AG09309 (cell line): ENCODE measurements around the gene ZNF784.

ENCODE experiments used
- DNase-seq: peaks from one replicate; pipeline ENCODE4 v3.0.0-alpha.2; 2010; ENCODE audit warnings: low read depth
- H3K4me3 ChIP-seq: 2 replicates; pipeline ENCODE4 v1.5.1; 2011; ENCODE audit warnings: mild to moderate bottlenecking, low read depth, low read length, moderate library complexity; ENCODE audit not compliant: control insufficient read depth
- CTCF ChIP-seq: IDR thresholded peaks from 2 replicates; pipeline ENCODE4 v1.5.1; 2011; ENCODE audit warnings: mild to moderate bottlenecking, low read depth, low read length, inconsistent platforms; ENCODE audit not compliant: insufficient read depth, control insufficient read depth; ENCODE audit errors: missing control alignments

The ZNF784 gene

GRCh38 chr19:55643003-55643886 is 18.9 kb upstream of the ZNF784 start, which contains the start of gene ZNF581:
TSS of gene ZNF581 (plus strand) at chr19:55643649. CDS start at chr19:55644572, 923 bp downstream.
- no peak for DNase-seq
- peak within 1 kb of the TSS; percentile 78 for H3K4me3 ChIP-seq
- no peak for TF ChIP-seq CTCF

GRCh38 chr19:55642153-55643002 is 18.0 kb upstream of the ZNF784 start:
- TF ChIP-seq CTCF = no peak
- peak overlapping the region; percentile 78 for H3K4me3 ChIP-seq
- no peak for DNase-seq

GRCh38 chr19:55641426-55642152 is 17.2 kb upstream of the ZNF784 start:
- no peak for DNase-seq
- no peak for TF ChIP-seq CTCF
- peak overlapping the region; percentile 73 for H3K4me3 ChIP-seq

- DNase-seq = no peak
- peak within 1 kb of the TSS; percentile 73 for H3K4me3 ChIP-seq
- TF ChIP-seq CTCF = no peak
These were observed 16.4 kb upstream of the ZNF784 start, which contains the start of gene ZNF580 for GRCh38 chr19:55640577-55641425. TSS of gene ZNF580 (plus strand) at chr19:55641002. CDS start at chr19:55642509, 1,507 bp downstream.

GRCh38 chr19:55640043-55640576 is 15.7 kb upstream of the ZNF784 start:
- TF ChIP-seq CTCF = peak; percentile 57
- no peak for DNase-seq
- H3K4me3 ChIP-seq = peak overlapping the region; percentile 73
